GM23338 (cell line): Measurements from ENCODE around the gene NPNT. TPM values are rescaled to one million over a fixed set of nuclear protein-coding genes. Genes with fewer than 3 reads are reported as not detected.

ENCODE experiments used
- ATAC-seq: fragments of 200-7000 bp; cut with Tn5 transposase; 3 replicates; pipeline ENCODE4 v1.9.1; 2020
- DNase-seq: peaks from one replicate; pipeline ENCODE4 v3.0.0-alpha.2; 2015; ENCODE audit warnings: low spot score
- H2AFZ ChIP-seq: fragments of 200-600 bp; sonication (generic); 2 replicates; pipeline ENCODE4 v1.8.0; 2016; ENCODE audit warnings: antibody characterized with exemption, mild to moderate bottlenecking, moderate library complexity
- H3F3A ChIP-seq: fragments of 200-600 bp; sonication (generic); replicated peaks from 2 replicates; pipeline ENCODE4 v1.8.0; 2017; ENCODE audit warnings: antibody characterized with exemption, mixed run types, low read depth
- H3K27ac ChIP-seq: fragments of 200-600 bp; sonication (generic); 2 replicates; pipeline ENCODE4 v1.6.1; 2016; ENCODE audit warnings: low read depth
- H3K27me3 ChIP-seq: fragments of 200-600 bp; sonication (generic); 2 replicates; pipeline ENCODE4 v1.8.0; 2016; ENCODE audit warnings: mild to moderate bottlenecking, mixed run types, moderate library complexity; ENCODE audit not compliant: insufficient read depth
- H3K36me3 ChIP-seq: fragments of 200-600 bp; sonication (generic); 2 replicates; pipeline ENCODE4 v1.8.0; 2016; ENCODE audit warnings: mild to moderate bottlenecking; ENCODE audit not compliant: insufficient read depth
- H3K4me1 ChIP-seq: fragments of 200-600 bp; sonication (generic); 2 replicates; pipeline ENCODE4 v1.8.0; 2016; ENCODE audit warnings: mild to moderate bottlenecking, moderate library complexity; ENCODE audit not compliant: insufficient read depth
- H3K4me2 ChIP-seq: fragments of 200-600 bp; sonication (generic); 2 replicates; pipeline ENCODE4 v1.7.1; 2017; ENCODE audit warnings: mixed run types
- H3K4me3 ChIP-seq: fragments of 200-600 bp; sonication (generic); 2 replicates; pipeline ENCODE4 v1.6.1; 2016; ENCODE audit warnings: mixed run types
- H3K79me2 ChIP-seq: fragments of 200-600 bp; sonication (generic); replicated peaks from 2 replicates; pipeline ENCODE4 v1.8.0; 2017; ENCODE audit warnings: mild to moderate bottlenecking; ENCODE audit not compliant: insufficient read depth
- H3K9me2 ChIP-seq: fragments of 200-600 bp; sonication (generic); 2 replicates; pipeline ENCODE4 v1.8.0; 2017; ENCODE audit not compliant: insufficient read depth
- H4K20me1 ChIP-seq: fragments of 200-600 bp; sonication (generic); replicated peaks from 2 replicates; pipeline ENCODE4 v1.8.0; 2017; ENCODE audit warnings: mild to moderate bottlenecking; ENCODE audit not compliant: insufficient read depth
- H3K27ac Mint-ChIP-seq: 2 replicates; pipeline ENCODE4 v1.8.0; 2020; ENCODE audit warnings: inconsistent platforms, mild to moderate bottlenecking, moderate library complexity, mixed read lengths
- H3K27me3 Mint-ChIP-seq: 3 replicates; pipeline ENCODE4 v1.8.0; 2022; ENCODE audit warnings: low read depth, mild to moderate bottlenecking, moderate library complexity, mixed read lengths, inconsistent platforms; ENCODE audit not compliant: insufficient read depth, poor library complexity
- H3K36me3 Mint-ChIP-seq: 3 replicates; pipeline ENCODE4 v1.8.0; 2021; ENCODE audit warnings: low read depth, mild to moderate bottlenecking, inconsistent platforms, moderate library complexity, mixed read lengths
- H3K4me1 Mint-ChIP-seq: 3 replicates; pipeline ENCODE4 v1.8.0; 2020; ENCODE audit warnings: mild to moderate bottlenecking, inconsistent platforms, mixed read lengths
- H3K4me3 Mint-ChIP-seq: 3 replicates; pipeline ENCODE4 v1.8.0; 2021; ENCODE audit warnings: moderate library complexity, mild to moderate bottlenecking, inconsistent platforms, mixed read lengths
- H3K9me3 Mint-ChIP-seq: 3 replicates; pipeline ENCODE4 v1.8.0; 2020; ENCODE audit warnings: moderate library complexity, mild to moderate bottlenecking, inconsistent platforms, mixed read lengths
- CREB1 ChIP-seq: fragments of 250-450 bp; sonication (Bioruptor Pico); IDR thresholded peaks from 2 replicates; pipeline ENCODE4 v1.5.0; 2020; ENCODE audit warnings: low read depth, mild to moderate bottlenecking, moderate library complexity
- CTCF ChIP-seq, 2 experiments: fragments of 200-600 bp in 1 of 2; sonication (generic) in 1 of 2; conservative IDR thresholded peaks; 2 replicates each; pipeline versions ENCODE4 v1.5.1 to v1.6.1; 2016 to 2017; ENCODE audit warnings: antibody characterized with exemption in 2 of 2, low read depth in 2 of 2, mild to moderate bottlenecking in 2 of 2, moderate library complexity in 1 of 2
- ETS1 ChIP-seq: IDR thresholded peaks from 2 replicates; pipeline ENCODE4 v1.6.1; 2016; ENCODE audit warnings: antibody characterized with exemption
- EZH2 ChIP-seq: fragments of 200-600 bp; sonication (generic); IDR thresholded peaks from one replicate; pipeline ENCODE4 v1.8.0; 2017; ENCODE audit warnings: antibody characterized with exemption, mild to moderate bottlenecking, low read depth; ENCODE audit not compliant: unreplicated experiment
- EZH2phosphoT487 ChIP-seq: fragments of 200-600 bp; sonication (generic); IDR thresholded peaks from one replicate; pipeline ENCODE4 v1.8.1; 2018; ENCODE audit warnings: antibody characterized with exemption; ENCODE audit not compliant: unreplicated experiment
- JUNB ChIP-seq: IDR thresholded peaks from one replicate; pipeline ENCODE4 v1.6.1; 2016; ENCODE audit warnings: antibody characterized with exemption; ENCODE audit not compliant: unreplicated experiment
- NANOG ChIP-seq: IDR thresholded peaks from 2 replicates; pipeline ENCODE4 v1.6.1; 2016; ENCODE audit warnings: antibody characterized with exemption, borderline replicate concordance
- POLR2AphosphoS5 ChIP-seq: IDR thresholded peaks from 2 replicates; pipeline ENCODE4 v1.6.1; 2016; ENCODE audit warnings: antibody characterized with exemption, low read depth
- REST ChIP-seq: IDR thresholded peaks from one replicate; pipeline ENCODE4 v1.6.1; 2018; ENCODE audit warnings: antibody characterized with exemption; ENCODE audit not compliant: unreplicated experiment
- STAT1 ChIP-seq: IDR thresholded peaks from one replicate; pipeline ENCODE4 v1.6.1; 2016; ENCODE audit warnings: antibody characterized with exemption; ENCODE audit not compliant: unreplicated experiment
- ZNF114 ChIP-seq: fragments of 250-450 bp; sonication (Bioruptor Pico); IDR thresholded peaks from 2 replicates; pipeline ENCODE4 v1.5.0; 2020; ENCODE audit warnings: mild to moderate bottlenecking, moderate library complexity
- ZNF331 ChIP-seq: fragments of 250-450 bp; sonication (Bioruptor Pico); IDR thresholded peaks from 2 replicates; pipeline ENCODE4 v1.5.0; 2020; ENCODE audit warnings: low read depth, mild to moderate bottlenecking, moderate library complexity
- ZNF462 ChIP-seq: fragments of 250-450 bp; sonication (Bioruptor Pico); IDR thresholded peaks from 2 replicates; pipeline ENCODE4 v1.5.0; 2020; ENCODE audit warnings: mild to moderate bottlenecking, moderate library complexity
- polyA plus RNA-seq: library from polyadenylated mRNA; unstranded; fragments of >200 nt; fragmentation: Nextera tagmentation; extraction: Ambion mirVana; gene quantifications from 2 replicates; pipeline ENCODE4 v1.2.1, GENCODE V29; 2016
- total RNA-seq: library from RNA; depleted of rRNA; stranded (reverse); fragments of >200 nt; shearing (Covaris generic); gene quantifications from 2 replicates; pipeline ENCODE4 v1.2.3, GENCODE V29; 2014

The NPNT gene
- total and polyA plus RNA-seq, 2 experiments from 2014 or later: 1.4 TPM

- Mint-ChIP-seq H3K9me3 (peaks cover 8% of the 10 kb centered on the region), H3K4me3 (no peak overlapping the region), H3K27me3 (peaks cover under 1% of the 10 kb centered on the region), H3K36me3 (peaks cover 7% of the 10 kb centered on the region; the same call in 1 of the 3 replicates), H3K27ac (no peak overlapping the region), H3K4me1 (peaks cover 17% of the 10 kb centered on the region)
- Histone ChIP-seq H3K79me2 (no peaks in the 10 kb centered on the region), H3K4me1 (peaks cover 15% of the 10 kb centered on the region), H3K4me3 (no peak overlapping the region), H4K20me1 (no peaks in the 10 kb centered on the region), H3K36me3 (no peaks in the 10 kb centered on the region), H3F3A (no peaks in the 10 kb centered on the region), H3K4me2 (no peak overlapping the region), H3K9me2 (no peaks in the 10 kb centered on the region), H2AFZ (no peak overlapping the region), H3K27me3 (no peaks in the 10 kb centered on the region), H3K27ac (no peak overlapping the region)
- TF ChIP-seq STAT1 (no peak), CREB1 (CRISPR knock-in tag) (no peak), ZNF462 (CRISPR knock-in tag) (no peak), ZNF331 (CRISPR knock-in tag) (no peak), ETS1 (no peak), EZH2 (no peak), REST (no peak), NANOG (no peak), POLR2AphosphoS5 (no peak), CTCF (conservative IDR thresholded peaks at IDR 0.05; ENCODE audit: low read depth in 2 of 2) (no peak), ZNF114 (CRISPR knock-in tag) (no peak), JUNB (no peak), EZH2phosphoT487 (no peak)
- no peak for ATAC-seq
- DNase-seq: no peak
Observed at GRCh38 chr4:105875233-105875632, 20.0 kb upstream of the NPNT start.
